ENCODE measurements around the gene CNTNAP2.

- no peak for TF ChIP-seq CTCF (IDR thresholded peaks at IDR 0.05)
- TF ChIP-seq POLR2A (IDR thresholded peaks at IDR 0.05), result no peak
These were observed 656.9 kb downstream of the CNTNAP2 start for GRCh38 chr7:146773506-146773905.

Measured in heart left ventricle (tissue), 13 donors.